ENCODE data around the gene CYP11A1.

Gene CYP11A1

DNA sequence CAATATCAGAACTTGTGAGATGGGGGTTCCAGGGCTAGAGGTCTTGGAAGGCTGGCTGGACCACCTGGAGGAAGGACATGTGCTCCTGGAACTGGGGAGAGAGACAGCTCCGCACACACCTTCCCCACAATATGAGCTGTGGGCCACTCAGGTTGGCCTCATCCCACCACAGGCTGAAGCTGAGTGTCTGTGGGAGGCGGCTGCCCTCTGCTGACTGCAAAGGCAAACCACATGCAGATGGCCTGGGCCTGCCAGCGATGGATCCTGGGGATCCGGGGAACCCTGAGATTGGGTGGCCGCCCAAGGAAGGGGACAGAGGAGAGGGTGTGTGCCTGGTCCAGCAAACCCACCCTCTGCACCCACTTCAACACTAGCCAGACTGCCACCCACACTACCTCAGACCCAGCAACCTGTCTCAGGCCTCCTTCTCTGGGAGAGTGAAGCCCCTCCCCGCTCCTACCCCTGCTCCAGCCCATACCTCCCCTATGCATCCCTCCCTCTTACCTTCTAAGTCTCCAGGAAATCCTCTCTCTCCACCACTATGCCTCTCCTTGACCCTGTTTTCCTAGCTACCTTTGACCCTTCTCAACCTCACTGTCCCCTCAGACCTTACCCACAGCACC is 44.8 kb downstream of the CYP11A1 start:
- DNase-seq (ENCODE audit: low read depth in 2 of 2), result peak; percentile 21 to 50

DNA sequence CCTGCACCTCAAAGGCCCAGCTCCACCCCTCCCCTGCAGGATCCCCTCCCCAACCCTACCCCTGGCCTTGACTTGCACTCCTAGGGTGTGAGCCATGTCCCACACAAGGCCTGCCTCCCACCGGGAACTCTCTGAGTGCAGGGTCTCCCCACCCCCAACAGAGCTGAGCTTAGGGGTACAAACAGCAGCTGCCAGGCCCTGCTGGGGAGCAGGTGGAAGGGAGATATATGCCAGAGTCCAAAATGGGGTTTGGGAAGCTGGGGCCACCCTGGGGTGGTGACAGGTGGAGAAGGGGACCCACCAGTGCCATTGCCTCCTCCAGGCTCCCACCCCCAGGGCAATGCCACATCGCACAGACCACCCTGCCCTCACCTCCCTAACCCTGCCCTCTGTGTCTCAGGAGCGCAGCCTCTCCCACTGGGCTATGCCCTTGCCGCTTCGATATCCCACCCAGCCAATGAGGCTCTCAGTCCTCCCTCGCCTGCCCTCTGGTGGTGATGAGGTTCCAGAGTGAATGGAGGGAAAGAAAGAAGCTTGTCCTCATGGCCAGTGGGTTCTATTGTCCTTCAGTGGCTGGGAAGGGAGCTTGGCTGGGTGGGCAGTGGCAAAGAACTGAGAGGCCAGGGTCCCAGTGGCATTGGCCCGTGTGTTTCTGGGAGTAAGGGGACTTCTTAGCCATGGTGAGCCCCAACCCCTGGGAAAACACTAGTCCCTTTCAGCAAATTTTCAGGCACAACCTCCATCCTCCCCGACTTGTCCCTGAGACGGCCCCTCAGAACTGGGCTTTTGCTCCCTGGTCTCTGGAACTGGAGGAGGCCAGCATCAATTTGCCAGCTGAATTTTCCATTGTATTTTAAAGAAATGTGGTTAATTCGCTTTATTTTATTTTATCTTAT is 46.8 kb downstream of the CYP11A1 start:
- DNase-seq (ENCODE audit: low read depth in 2 of 2), result peak in 1 of 2 experiments; percentile 22

DNA sequence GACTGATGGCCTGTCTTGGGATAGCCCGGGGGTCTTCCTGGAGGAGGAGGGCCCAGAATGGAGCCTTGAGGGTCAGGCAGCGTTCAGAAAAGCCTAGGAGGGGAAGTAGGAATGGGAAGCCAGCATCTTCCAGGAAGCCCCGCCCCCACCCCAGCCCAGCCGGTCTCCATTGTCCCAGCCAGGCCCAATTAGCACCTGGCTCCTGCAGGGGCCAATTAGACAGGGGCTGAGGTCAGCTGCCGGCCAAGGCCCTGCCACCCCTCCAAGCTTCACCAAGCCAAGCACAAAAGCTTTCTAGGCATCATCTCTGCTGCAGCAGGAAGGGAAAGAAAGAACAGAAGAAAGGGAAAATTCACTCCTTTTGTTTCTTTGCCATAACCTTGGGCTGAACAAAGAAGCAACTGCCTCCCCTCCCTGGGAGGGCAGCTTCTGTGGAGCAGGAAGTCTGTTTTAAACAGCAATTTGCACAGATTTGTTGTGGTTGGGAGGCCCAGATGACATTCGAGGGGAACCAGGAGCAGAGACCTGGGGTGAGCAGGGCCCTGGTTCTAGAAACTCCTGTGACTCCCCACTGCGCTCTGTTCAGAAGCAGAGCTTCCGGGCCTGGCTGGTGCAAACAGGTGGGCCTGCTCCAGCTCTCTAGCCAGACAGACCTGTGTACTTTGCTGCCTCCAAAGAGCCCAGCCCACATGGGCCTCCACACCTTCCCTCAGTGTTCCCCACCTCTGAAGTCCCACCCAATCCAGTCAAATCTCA is 47.7 kb downstream of the CYP11A1 start:
- DNase-seq (ENCODE audit: low read depth in 2 of 2), result no peak

DNA sequence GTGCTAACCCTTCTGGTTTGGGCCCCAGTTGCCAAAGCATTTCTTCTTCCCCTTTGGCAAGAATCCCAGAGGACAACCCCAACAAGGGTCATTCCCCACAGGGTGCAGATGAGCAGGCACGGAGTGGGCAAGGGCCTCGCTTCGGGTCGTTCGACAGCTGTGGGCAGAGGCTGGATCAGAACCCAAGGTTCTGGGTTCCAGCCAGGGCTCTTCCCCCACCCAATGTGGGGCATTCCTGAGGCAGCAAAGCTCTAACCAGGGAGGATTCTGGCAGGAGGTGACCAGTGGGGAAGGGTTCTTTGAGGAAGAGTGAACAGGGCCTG is 48.3 kb downstream of the CYP11A1 start:
- no peak for DNase-seq (ENCODE audit: low read depth in 2 of 2)

DNA sequence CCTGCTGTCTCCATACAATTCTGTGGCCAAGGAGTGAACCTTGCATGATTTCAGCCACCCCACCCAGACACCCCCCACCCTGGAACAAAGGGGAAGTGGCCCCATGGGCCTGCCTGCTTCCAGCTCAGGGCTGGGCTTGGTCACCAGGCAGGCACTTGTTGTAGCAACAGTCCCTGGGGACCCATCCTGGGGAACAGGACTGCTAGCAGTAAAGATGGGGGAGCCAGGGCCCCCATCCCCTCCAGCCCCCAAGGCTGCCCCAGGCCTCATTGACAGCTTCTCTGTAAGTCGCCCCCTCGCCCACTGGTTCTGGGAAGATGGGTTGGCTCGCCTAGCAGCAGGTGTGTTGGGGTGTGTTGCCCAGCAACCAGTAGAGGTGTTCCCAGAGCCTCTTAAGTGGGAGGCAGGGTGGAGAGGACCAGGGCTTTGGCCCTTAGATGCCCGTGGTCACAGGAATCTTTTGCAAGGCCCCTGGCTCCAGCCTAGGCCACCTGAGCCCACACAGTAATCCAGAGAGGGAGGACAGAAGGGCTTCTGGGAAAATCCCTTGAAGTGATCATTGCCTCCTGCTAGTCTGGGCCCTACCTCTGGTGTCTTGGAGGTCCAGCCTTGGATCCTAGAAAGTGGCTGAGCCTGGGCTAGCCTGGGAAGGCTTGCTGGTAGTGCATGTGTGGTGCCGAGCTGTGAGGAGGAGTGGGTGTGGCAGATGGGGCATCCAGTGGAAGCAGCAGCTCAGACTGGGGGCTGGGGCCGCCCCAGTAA is 48.9 kb downstream of the CYP11A1 start:
- no peak for DNase-seq (ENCODE audit: low read depth in 2 of 2)

DNA sequence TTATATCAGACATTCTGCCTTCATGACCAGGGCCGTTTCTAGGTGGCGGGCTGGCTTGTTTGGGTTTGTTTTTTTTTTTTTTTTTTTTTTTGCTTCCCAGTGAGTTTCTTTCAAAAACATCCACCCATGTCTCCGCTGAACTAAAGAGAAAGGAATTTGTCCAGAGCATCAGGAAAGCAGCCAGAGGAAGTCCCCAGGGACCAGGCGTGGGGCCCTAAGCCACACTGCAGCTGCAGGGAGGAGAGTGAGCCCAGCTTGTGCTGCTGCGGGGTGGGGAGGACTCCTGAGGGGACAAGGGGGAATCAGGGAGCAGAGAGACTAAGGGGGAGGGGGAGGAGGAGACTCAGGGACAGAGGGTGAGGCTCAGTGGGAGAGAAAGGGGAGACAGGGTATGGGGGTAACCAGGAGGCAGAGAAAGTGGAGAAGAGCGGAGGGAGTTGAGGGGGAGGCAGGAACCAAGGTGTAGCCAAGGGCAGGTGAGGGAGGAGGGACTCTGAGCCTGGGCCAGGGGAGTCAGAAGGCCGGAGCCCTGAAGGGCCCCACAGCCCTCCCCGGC is 49.5 kb downstream of the CYP11A1 start:
- DNase-seq (ENCODE audit: low read depth in 2 of 2), result no peak

DNA sequence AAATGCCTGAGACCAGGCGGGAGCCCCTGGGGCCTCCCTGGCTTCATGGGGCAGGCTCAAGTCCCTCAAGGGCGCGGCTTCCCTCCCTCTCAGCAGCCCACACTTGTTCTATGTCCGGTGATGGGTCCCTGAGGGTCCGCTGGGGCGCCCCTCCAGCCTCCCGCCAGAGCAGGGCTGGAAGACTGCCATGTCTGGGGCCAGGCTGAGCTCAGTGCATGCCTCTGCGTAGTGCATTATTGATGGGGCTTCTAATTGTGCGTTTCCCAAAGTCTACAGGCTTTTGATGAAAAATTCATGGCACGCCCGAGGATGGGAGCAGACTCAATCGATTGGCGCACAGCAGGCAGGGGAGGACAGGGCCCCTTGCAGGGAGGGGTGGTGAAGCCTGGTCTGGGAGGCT is 51.3 kb downstream of the CYP11A1 start:
- no peak for DNase-seq (ENCODE audit: low read depth in 2 of 2)

DNA sequence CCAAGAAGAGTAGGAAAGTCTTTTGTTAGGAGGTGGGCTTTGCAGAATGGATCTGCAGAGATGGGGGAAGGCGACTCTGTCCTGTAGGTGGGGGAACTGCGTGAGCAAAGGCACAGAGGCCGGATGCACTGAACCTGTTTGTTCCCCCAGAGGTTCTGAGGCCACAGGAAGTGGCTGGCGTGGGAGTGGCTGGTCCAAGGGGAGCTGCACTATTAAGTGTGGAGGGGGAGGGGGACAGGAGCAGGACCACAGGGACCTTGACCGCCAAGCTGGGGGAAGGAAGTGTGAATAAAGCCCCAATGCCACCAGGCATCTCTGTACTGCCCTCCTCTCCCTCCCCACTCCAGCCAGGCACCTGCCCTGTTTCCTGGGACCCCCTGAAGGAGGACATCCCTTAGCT is 51.8 kb downstream of the CYP11A1 start:
- DNase-seq (ENCODE audit: low read depth in 2 of 2), result no peak

DNA sequence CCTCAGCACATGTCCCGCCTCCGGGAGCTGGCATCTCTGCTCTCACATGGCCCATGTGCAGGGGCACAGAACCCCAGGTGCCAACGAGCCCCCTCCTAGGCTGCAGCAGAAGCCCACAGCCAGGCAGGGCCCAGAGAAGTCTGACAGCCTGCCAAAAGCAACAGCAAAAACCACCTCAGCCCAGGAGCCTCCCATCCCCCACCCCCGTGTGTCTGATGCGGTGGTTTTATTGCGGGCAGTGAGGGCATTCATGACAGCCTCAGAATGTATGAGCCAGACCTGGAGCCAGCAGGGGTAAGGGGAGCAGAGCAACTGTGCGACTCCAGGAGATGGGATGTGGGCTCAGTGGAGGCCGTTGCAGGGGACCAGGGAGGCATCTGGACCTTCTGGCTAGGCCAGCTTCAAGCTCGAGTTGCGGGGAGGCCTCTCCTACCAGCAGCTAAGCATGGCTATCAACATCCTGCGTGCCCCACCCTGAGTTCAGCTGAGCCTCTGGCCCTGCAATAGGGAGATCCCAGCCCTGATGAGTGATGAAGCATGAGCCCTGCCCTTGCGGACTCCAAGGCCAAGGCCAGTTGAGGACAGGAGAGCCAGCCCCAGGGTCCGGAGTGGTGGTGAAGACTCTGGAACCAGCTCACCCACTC is 52.5 kb downstream of the CYP11A1 start:
- no peak for DNase-seq (ENCODE audit: low read depth in 2 of 2)

DNA sequence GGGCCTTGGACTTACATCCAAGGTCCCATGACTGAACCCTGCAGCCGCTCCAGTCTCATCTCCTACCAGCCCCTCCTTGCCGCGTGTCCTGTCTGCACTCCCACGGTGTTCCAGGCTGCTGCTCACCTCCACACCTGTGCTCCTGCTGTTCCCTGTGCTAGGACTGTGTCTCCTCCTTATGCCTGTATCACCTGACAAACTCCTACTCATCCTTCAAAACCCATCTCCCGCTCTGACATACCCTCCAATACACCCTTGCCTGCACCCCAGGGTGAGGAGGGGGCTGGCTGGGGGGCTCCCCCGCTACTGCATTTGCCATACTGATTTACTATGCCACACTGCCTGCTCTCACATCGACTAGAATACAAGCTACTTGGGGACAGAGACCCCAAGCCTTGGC is 53.6 kb downstream of the CYP11A1 start:
- DNase-seq (ENCODE audit: low read depth in 2 of 2), result no peak

DNA sequence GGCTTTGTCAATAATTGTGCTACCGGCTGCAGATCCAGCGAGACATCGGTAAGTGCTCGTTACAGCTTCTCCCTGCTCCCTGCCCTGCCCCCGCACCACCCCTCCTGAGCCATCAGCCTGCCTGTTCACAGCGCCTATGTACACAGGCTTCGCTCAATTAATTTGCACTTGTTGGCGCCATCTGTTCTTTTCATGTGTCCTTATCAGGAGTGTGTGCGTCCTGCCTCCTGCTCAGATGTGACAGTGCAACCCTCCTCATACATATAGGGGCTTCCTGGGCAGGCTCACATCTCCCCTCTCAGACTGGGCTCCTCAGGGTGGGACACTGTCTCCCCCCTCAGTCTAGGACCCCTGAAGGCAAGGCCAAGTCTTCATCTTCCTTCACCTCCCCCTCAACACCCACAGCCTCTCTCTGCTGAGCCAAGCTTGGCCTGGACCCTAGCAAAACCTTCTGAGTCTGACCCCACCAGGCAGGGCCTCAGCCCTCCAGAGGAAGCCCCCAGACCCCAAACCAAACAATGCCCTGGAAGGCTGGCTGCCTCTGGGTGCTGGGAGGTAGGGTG is 54.9 kb downstream of the CYP11A1 start:
- DNase-seq (ENCODE audit: low read depth in 2 of 2), result no peak

DNA sequence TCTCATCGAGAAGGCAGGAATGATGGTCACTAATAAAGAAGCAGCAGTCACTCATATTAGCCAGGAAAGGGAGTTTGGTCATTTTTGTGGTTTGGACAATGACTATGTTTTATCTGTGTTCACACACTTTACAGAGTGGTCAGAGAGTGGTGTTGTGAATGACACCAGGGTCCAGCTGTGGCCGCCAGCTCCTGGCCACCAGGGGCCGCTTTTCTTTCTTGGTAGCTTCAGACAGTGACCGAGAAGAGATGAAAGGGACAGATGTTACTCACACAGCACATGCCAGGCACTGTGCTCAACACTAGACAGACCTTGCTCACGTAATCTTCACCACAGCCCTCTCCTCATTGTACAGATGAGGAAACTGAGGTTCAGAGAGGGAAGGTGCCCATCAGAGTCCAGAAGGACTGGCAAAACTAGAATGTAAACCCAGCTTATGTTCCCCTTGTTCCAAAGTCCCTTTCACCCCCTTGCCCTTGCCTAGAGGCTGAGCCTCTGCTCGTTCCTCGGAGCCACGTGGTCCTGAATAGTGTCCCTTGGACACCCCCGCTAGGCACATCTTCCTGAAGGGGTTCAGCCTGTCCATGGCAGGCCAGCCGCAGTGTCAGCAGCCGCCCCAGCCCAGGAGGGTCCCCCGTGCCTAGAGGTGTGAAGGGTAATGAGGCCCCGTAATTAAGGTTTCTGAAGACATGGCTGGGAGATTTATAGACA is 55.6 kb downstream of the CYP11A1 start:
- DNase-seq (ENCODE audit: low read depth in 2 of 2), result no peak

DNA sequence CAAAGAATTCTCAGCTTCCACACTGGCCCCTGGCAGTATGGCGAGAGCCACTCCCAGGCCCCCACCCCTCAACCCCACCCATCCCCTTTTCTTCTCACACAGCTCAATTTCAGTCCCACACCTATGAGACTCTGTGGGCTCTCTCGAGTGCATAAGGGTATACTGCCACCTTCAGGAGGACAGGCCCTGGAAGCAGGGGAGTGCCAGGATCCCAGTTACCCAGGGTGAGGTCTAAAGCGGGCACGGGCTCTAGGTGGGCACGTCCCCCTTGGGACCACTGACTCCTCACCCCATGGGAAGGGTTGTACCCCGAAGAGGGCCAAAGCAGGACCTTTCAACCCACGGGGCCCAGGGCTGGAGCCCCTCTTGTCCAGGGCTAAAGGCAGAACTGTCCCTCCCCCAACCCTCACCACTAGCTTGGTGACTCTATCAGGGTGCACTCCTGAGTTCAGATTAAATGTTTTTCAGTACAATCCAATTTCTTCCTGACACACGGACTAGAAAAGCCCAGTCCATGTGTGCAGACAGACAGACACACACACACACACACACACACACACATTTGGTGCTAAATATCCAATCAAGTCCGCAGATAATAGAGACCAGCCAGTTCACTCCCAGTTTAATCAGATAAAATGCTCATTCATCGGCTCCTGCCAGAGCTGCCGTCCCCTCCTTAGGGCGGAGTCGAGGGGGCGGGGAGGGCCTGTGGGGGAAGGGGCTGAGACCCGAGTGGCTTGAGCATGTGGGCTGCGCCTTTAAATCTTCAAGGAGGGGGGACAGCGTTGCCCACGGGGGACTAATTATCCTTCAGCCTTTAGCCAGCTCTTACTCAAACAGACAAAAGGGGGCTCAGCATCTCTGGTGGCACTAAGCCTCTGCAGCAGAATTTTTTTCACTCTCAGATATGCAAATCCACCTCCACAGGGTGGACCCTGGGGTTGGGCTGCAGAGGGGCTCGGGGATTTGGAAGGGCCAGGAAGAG is 59.3 kb downstream of the CYP11A1 start:
- DNase-seq (ENCODE audit: low read depth in 2 of 2), result peak in 1 of 2 experiments; percentile 15

DNA sequence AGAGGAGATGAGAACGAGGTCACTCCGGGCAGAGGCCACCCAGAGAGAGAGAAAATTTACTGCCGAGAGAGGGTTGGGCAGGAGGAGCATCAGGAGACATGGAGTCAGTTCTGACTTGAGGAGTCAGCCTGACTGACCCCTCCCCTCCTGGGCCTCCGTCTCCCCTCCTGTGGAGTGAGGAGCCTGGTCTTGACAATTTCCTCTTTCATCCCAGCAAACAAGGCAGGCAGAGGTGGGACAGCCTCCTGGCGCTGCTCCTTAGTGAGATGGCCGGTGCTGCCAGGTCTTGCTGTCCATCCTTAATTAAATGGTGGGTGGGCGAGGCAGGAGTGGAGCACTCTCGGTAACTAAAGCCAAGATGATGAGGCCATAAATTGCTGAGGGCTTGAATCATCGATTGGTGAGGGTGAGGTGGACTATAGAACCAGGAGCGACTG is 60.6 kb downstream of the CYP11A1 start:
- DNase-seq (ENCODE audit: low read depth in 2 of 2), result no peak

DNA sequence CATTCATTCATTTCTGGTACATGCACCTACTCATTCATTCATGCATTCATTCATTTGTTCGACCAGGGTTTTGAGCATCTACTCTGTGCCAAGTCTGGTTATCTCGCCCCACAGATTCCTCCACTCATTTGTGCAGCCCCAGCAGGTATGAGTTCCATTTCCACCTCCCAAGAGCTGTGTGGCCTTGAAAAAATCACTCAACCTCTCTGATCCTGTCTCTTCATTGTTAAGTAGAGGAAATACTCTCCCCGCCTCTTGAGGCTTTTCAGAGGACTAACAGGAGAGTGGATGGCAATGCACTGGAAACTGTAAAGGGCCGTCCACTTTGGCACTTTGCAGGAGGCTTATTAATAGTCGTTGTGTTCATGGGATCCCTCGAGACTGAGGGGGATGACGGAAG is 61.8 kb downstream of the CYP11A1 start:
- no peak for DNase-seq (ENCODE audit: low read depth in 2 of 2)

DNA sequence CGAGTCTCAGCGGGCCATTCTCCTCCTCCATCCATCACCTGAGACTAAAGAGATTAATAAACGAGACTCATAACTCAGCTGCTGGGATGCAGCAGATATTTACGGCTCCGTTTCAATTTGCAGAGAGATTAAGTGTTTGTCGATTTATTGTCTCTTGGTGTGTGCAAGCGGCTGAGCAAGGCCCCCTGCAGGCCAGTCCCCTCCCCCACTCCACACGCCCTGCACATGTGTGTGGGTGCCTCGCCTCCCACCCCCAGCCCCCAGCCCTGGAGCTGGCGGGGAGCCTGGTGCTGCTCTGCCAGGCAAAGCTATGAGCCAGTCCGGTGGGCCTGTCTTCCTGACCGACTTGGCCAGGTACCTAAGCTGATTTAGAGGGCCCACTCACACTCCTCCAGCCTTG is 63.0 kb downstream of the CYP11A1 start:
- DNase-seq (ENCODE audit: low read depth in 2 of 2), result no peak

DNA sequence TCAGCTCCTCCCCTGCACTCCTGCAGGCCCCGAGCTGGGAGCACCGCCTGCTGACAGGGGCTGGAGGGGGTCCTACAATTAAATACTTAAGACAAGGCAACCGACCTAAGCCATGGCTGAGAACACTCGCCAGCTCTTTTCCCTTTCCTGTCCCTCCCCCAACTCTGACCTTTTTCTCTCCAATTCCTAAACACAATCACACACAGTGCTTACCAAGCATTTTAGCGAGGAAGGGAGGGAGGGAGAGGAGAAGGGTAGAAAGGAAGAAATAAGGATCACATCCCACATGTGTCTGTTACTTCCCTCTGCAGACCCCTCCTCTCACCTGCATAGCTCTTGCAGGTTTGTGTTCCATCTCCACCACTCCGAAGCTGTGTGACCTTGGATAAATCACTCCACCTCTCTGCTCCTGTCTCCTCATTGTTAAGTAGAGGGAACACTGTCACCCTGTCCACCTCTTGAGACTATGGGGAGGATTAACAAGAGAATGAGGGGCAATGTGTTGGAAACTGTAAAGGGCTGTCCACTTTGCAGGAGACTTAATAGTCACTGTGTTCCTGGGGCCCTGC is 63.6 kb downstream of the CYP11A1 start:
- no peak for DNase-seq (ENCODE audit: low read depth in 2 of 2)

DNA sequence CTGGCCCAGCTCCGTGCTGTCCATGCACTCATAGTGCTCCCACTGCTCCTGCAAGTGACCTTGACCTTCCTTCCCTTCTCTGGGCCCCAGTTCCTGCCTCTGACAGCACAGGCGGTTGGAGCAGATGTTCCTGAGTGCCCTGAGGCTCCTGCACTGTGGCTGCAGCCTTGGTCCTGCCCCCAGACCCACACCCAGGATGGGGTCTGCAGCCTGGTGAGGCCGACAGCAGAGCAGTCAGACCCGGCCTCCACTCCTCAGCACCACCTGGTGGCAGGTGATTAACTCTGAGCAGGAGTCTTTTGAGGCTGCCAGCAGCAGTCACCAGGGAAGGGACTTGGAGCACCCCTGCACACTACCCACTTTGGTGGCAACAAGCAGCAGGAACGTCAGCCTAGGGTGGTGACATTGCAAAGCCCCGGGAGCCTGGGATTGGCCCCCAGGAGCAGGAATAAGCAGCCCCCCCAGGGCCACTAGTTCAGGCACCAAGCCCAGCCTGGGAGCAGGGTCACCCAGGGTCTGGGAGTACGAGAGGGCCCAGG is 64.6 kb downstream of the CYP11A1 start:
- DNase-seq (ENCODE audit: low read depth in 2 of 2), result peak in 1 of 2 experiments; percentile 22
